A549 (cell line): ENCODE results near the gene ZNF324. TPM values are rescaled to one million over a fixed set of nuclear protein-coding genes. Genes with fewer than 3 reads are reported as not detected.
A peak's percentile ranks its signal among the peaks of the same experiment; 100 is the strongest.

Experiments used
- ATAC-seq, 2 experiments: fragments of 200-7000 bp in 1 of 2; fragments of >200 bp in 1 of 2; cut with Nextera tagmentation in 1 of 2; cut with Tn5 transposase in 1 of 2; 3 replicates each; pipeline versions ENCODE4 v1.8.0 to v1.9.1; 2018 to 2020; ENCODE audit warnings: mild to moderate bottlenecking in 1 of 2, moderate library complexity in 1 of 2
- CTCF ChIA-PET: fragments of 300-600 bp; sonication (Branson Sonifier 250); formaldehyde crosslinking; extraction: SDS; loops from one replicate; lab custom pipeline; 2021; ENCODE audit warnings: antibody characterized with exemption, inconsistent platforms; lab: Yijun Ruan, JAX
- POLR2A ChIA-PET: fragments of 350-600 bp; formaldehyde crosslinking; extraction: SDS; loops from one replicate; lab custom pipeline; 2021; ENCODE audit warnings: antibody characterized with exemption, inconsistent platforms; lab: Yijun Ruan, JAX
- DNase-seq, 2 experiments: peaks; one replicate each; pipeline versions ENCODE4 v3.0.0 to v3.0.0-alpha.2; 2011 to 2016; ENCODE audit warnings: low read depth in 1 of 2, low spot score in 1 of 2
- FAIRE-seq: peaks from 2 replicates; lab custom pipeline; 2011; peaks lifted over from hg19 to GRCh38; lab: Jason Lieb, UNC
- H3K27ac ChIP-seq, 2 experiments: fragments of >200 bp; sonication (Bioruptor Twin); formaldehyde crosslinking; 3 replicates each; pipeline ENCODE4 v1.5.1; 2016 to 2017
- H3K4me1 ChIP-seq: fragments of >200 bp; sonication (Bioruptor Twin); formaldehyde crosslinking; 3 replicates; pipeline ENCODE4 v1.6.1; 2016
- H3K4me2 ChIP-seq: fragments of >200 bp; sonication (Bioruptor Twin); formaldehyde crosslinking; 3 replicates; pipeline ENCODE4 v1.6.1; 2016
- H3K4me3 ChIP-seq: fragments of >200 bp; sonication (Bioruptor Twin); formaldehyde crosslinking; 3 replicates; pipeline ENCODE4 v1.5.1; 2016
- H3K9me3 ChIP-seq: fragments of >200 bp; sonication (Bioruptor Twin); formaldehyde crosslinking; 3 replicates; pipeline ENCODE4 v1.6.1; 2016
- BHLHE40 ChIP-seq: IDR thresholded peaks from 2 replicates; pipeline ENCODE4 v1.6.1; 2012; ENCODE audit warnings: low read depth, low read length, inconsistent platforms
- CBX2 ChIP-seq: fragments of 200-600 bp; sonication (generic); IDR thresholded peaks from 2 replicates; pipeline ENCODE4 v1.6.1; 2016; ENCODE audit warnings: low read depth, mild to moderate bottlenecking, borderline replicate concordance
- CEBPB ChIP-seq, 2 experiments: fragments of >200 bp in 1 of 2; sonication (Bioruptor Twin) in 1 of 2; formaldehyde crosslinking in 1 of 2; IDR thresholded peaks; 2 replicates each; pipeline ENCODE4 v1.6.1; 2012 to 2016
- CTCF ChIP-seq: fragments of >200 bp; sonication (Bioruptor Twin); formaldehyde crosslinking; IDR thresholded peaks from 3 replicates; pipeline ENCODE4 v1.5.1; 2016
- ELK1 ChIP-seq: fragments of 150-350 bp; IDR thresholded peaks from 2 replicates; pipeline ENCODE4 v1.6.1; 2014; ENCODE audit warnings: low read depth, mild to moderate bottlenecking, low read length
- EP300 ChIP-seq, 2 experiments: fragments of >200 bp; sonication (Bioruptor Twin); formaldehyde crosslinking; IDR thresholded peaks; 2 replicates in 1 of 2; 3 replicates in 1 of 2; pipeline ENCODE4 v1.6.1; 2016 to 2017
- FOSL2 ChIP-seq, 2 experiments: fragments of 450-650 bp in 1 of 2; fragments of >200 bp in 1 of 2; sonication (Bioruptor Twin) in 1 of 2; formaldehyde crosslinking; IDR thresholded peaks; 2 replicates each; pipeline versions ENCODE4 v1.5.0 to v1.6.1; 2016 to 2020; ENCODE audit warnings: mild to moderate bottlenecking in 1 of 2, moderate library complexity in 1 of 2
- HES2 ChIP-seq: fragments of >200 bp; sonication (Bioruptor Twin); formaldehyde crosslinking; IDR thresholded peaks from 2 replicates; pipeline ENCODE4 v1.6.1; 2016
- HMGXB4 ChIP-seq: fragments of 250-450 bp; sonication (Bioruptor Pico); IDR thresholded peaks from 2 replicates; pipeline ENCODE4 v1.5.0; 2021; ENCODE audit warnings: mild to moderate bottlenecking, moderate library complexity, borderline replicate concordance
- HOXA7 ChIP-seq: fragments of 250-450 bp; sonication (Bioruptor Pico); IDR thresholded peaks from 2 replicates; pipeline ENCODE4 v1.5.0; 2020; ENCODE audit warnings: mild to moderate bottlenecking, moderate library complexity
- HOXB13 ChIP-seq: fragments of 250-450 bp; sonication (Bioruptor Pico); IDR thresholded peaks from 2 replicates; pipeline ENCODE4 v1.5.0; 2020; ENCODE audit warnings: low read depth, mild to moderate bottlenecking, moderate library complexity
- HOXB5 ChIP-seq: fragments of 250-450 bp; sonication (Bioruptor Pico); IDR thresholded peaks from 2 replicates; pipeline ENCODE4 v1.5.0; 2020; ENCODE audit warnings: mild to moderate bottlenecking, moderate library complexity
- KDM1A ChIP-seq: fragments of 200-600 bp; sonication (generic); IDR thresholded peaks from 2 replicates; pipeline ENCODE4 v1.6.1; 2016; ENCODE audit warnings: low read depth, mild to moderate bottlenecking
- KDM5A ChIP-seq: fragments of 200-600 bp; sonication (generic); IDR thresholded peaks from 2 replicates; pipeline ENCODE4 v1.6.1; 2016; ENCODE audit warnings: antibody characterized with exemption, mild to moderate bottlenecking
- MAFK ChIP-seq: fragments of 450-650 bp; IDR thresholded peaks from 2 replicates; pipeline ENCODE4 v1.6.1; 2014; ENCODE audit not compliant: partially characterized antibody
- MAZ ChIP-seq: fragments of 150-350 bp; IDR thresholded peaks from 2 replicates; pipeline ENCODE4 v1.6.1; 2014; ENCODE audit warnings: antibody characterized with exemption, low read depth, low read length, borderline replicate concordance
- NR3C1 ChIP-seq: fragments of >200 bp; sonication (Bioruptor Twin); formaldehyde crosslinking; IDR thresholded peaks from 3 replicates; pipeline ENCODE4 v1.6.1; 2017
- PHF8 ChIP-seq: fragments of 200-600 bp; sonication (generic); IDR thresholded peaks from 2 replicates; pipeline ENCODE4 v1.6.1; 2016; ENCODE audit warnings: low read depth, mild to moderate bottlenecking, antibody characterized with exemption, moderate library complexity, borderline replicate concordance
- POLR2A ChIP-seq: IDR thresholded peaks from 2 replicates; pipeline ENCODE4 v1.6.1; 2012; ENCODE audit warnings: mild to moderate bottlenecking, low read length
- REST ChIP-seq: fragments of 200-600 bp; sonication (generic); IDR thresholded peaks from 2 replicates; pipeline ENCODE4 v1.6.1; 2016; ENCODE audit warnings: antibody characterized with exemption, mild to moderate bottlenecking, moderate library complexity
- TP53 ChIP-seq: fragments of 250-450 bp; sonication (Bioruptor Pico); IDR thresholded peaks from 2 replicates; pipeline ENCODE4 v1.5.0; 2021; ENCODE audit warnings: mild to moderate bottlenecking, moderate library complexity
- USF2 ChIP-seq: fragments of 450-650 bp; IDR thresholded peaks from 2 replicates; pipeline ENCODE4 v1.6.1; 2014; ENCODE audit warnings: antibody characterized with exemption
- ZC3H11A ChIP-seq: fragments of 450-650 bp; IDR thresholded peaks from 2 replicates; pipeline ENCODE4 v1.6.1; 2014; ENCODE audit warnings: antibody characterized with exemption, mild to moderate bottlenecking
- ZFP36 ChIP-seq: fragments of 450-650 bp; IDR thresholded peaks from 2 replicates; pipeline ENCODE4 v1.6.1; 2014; ENCODE audit warnings: borderline replicate concordance; ENCODE audit not compliant: partially characterized antibody
- ZSCAN20 ChIP-seq: fragments of 250-450 bp; sonication (Bioruptor Pico); IDR thresholded peaks from 2 replicates; pipeline ENCODE4 v1.8.0; 2022; ENCODE audit warnings: mild to moderate bottlenecking, moderate library complexity
- WGBS: methylation state at CpG from one replicate; pipeline ENCODE4 v1.1.6; 2017; ENCODE audit errors: missing lambda C conversion rate; 5-methylcytosine and 5-hydroxymethylcytosine counted together
- polyA plus RNA-seq, 4 experiments: library from polyadenylated mRNA; depleted of rRNA in 3 of 4; stranded (reverse); fragments of >200 nt; fragmentation: RNase III in 1 of 4; extraction: RNeasy Plus Mini Kit Qiagen cat#74134 plus additional on column Dnase treatment in 1 of 4; gene quantifications; 2 replicates in 3 of 4; 3 replicates in 1 of 4; pipeline ENCODE4 v1.2.3, GENCODE V29; 2011 to 2017

Gene ZNF324
- polyA plus RNA-seq, 2 of the 4 experiments (the other 2 are of a cell fraction): 3.0 to 6.9 TPM

- H3K4me3 ChIP-seq: no peak overlapping the region
- no peaks in the 10 kb centered on the region for H3K4me1 ChIP-seq
- CTCF ChIA-PET: interaction anchor here (0.9 to 1.9 kb wide), 2 partner anchors 13 to 90 kb away, joined by 4 to 8 read pairs; partner anchors contain the start of gene ZBTB45
- DNase-seq: no peak
- FAIRE-seq: no peak
- H3K9me3 ChIP-seq: peaks cover 70% of the 10 kb centered on the region
- POLR2A ChIA-PET: interaction anchor here (0.8 kb wide), 1 partner anchor 13 kb away, joined by 3 read pairs; no protein-coding TSS in a partner anchor
- no peak for ATAC-seq
- H3K27ac ChIP-seq: no peak overlapping the region
- no peak overlapping the region for H3K4me2 ChIP-seq
- TF ChIP-seq PHF8 (no peak), MAZ (no peak), FOSL2 (IDR thresholded peaks at IDR 0.05) (no peak), FOSL2 (CRISPR knock-in tag; IDR thresholded peaks at IDR 0.05) (no peak), KDM5A (no peak), HOXB13 (CRISPR knock-in tag) (no peak), CBX2 (no peak), ZFP36 (no peak), EP300 (IDR thresholded peaks at IDR 0.05) (no peak), KDM1A (no peak), CTCF (no peak), ELK1 (no peak), ZSCAN20 (CRISPR knock-in tag) (no peak), CEBPB (IDR thresholded peaks at IDR 0.05) (no peak), TP53 (CRISPR knock-in tag) (no peak), MAFK (no peak), ZC3H11A (no peak)
Observed at GRCh38 chr19:58429745-58430144, 37.1 kb upstream of the ZNF324 start.

- H3K4me1 ChIP-seq: no peaks in the 10 kb centered on the region
- TF ChIP-seq POLR2A: no peak
- no peak for TF ChIP-seq USF2
- TF ChIP-seq BHLHE40: no peak
- no peak for TF ChIP-seq HMGXB4 (CRISPR knock-in tag)
- no peak for TF ChIP-seq HES2
- no peak for TF ChIP-seq HOXA7
- no peak for TF ChIP-seq CTCF
- TF ChIP-seq ZSCAN20 (CRISPR knock-in tag): no peak
- TF ChIP-seq NR3C1: no peak
- no peak for TF ChIP-seq FOSL2 (IDR thresholded peaks at IDR 0.05)
- no peak for TF ChIP-seq FOSL2 (CRISPR knock-in tag; IDR thresholded peaks at IDR 0.05)
- TF ChIP-seq TP53 (CRISPR knock-in tag): no peak
- no peak for TF ChIP-seq REST
- TF ChIP-seq HOXB5 (CRISPR knock-in tag): no peak
- H3K4me2 ChIP-seq: no peak overlapping the region
- no peak overlapping the region for H3K4me3 ChIP-seq
- ChIA-PET POLR2A (no interaction called here), CTCF (interaction anchor here (0.8 to 1.8 kb wide), 3 partner anchors 9 to 32 kb away, joined by 3 to 5 read pairs (median 4); no protein-coding TSS in a partner anchor)
- no peak for FAIRE-seq
- WGBS: 71% methylated on average over 2 of the region's 2 CpGs
- DNase-seq: peak in 1 of 2 experiments; percentile 31
- peaks cover 96% of the 10 kb centered on the region for H3K9me3 ChIP-seq
- no peak for ATAC-seq
- no peak overlapping the region for H3K27ac ChIP-seq
Observed at GRCh38 chr19:58434217-58434616, 32.7 kb upstream of the ZNF324 start.
